Thyroid gland (tissue), 4 donors: ENCODE data around the gene SNX14. TPM values are rescaled to one million over a fixed set of nuclear protein-coding genes. Genes with fewer than 3 reads are reported as not detected.

Experiments
- DNase-seq, 2 donors: peaks; one replicate each; pipeline ENCODE4 v3.0.0-alpha.2; 2019
- H3K27ac ChIP-seq, 3 donors: fragments of 200-600 bp; sonication (generic); 1 replicate in 2 of 3; 2 replicates in 1 of 3; pipeline ENCODE4 v1.5.1; 2016 to 2019; ENCODE audit warnings: mild to moderate bottlenecking in 1 of 3, moderate library complexity in 1 of 3
- H3K27me3 ChIP-seq: fragments of 200-600 bp; sonication (generic); one replicate; pipeline ENCODE4 v1.5.1; 2019
- H3K36me3 ChIP-seq, 2 donors: fragments of 200-600 bp; sonication (generic); one replicate each; pipeline ENCODE4 v1.5.1; 2016 to 2019
- H3K4me1 ChIP-seq, 2 donors: fragments of 200-600 bp; sonication (generic); one replicate each; pipeline ENCODE4 v1.5.1; 2017 to 2019
- H3K4me3 ChIP-seq, 3 donors: fragments of 200-600 bp; sonication (generic); replicated peaks in 1 of 3; 1 replicate in 2 of 3; 2 replicates in 1 of 3; pipeline ENCODE4 v1.5.1; 2016; ENCODE audit warnings: mild to moderate bottlenecking in 1 of 3
- H3K9me3 ChIP-seq: fragments of 200-600 bp; sonication (generic); one replicate; pipeline ENCODE4 v1.5.1; 2017
- POLR2A ChIP-seq, 2 donors: fragments of 450-650 bp; IDR thresholded peaks; one replicate each; pipeline ENCODE4 v1.6.1; 2017; ENCODE audit warnings: antibody characterized with exemption in 2 of 2, mild to moderate bottlenecking in 2 of 2, moderate library complexity in 1 of 2
- WGBS, 2 donors: methylation state at CpG; one replicate each; pipeline ENCODE4 v1.1.5; 2017; 5-methylcytosine and 5-hydroxymethylcytosine counted together
- intact Hi-C: fragments of 100-400 bp; cut with DNase I; formaldehyde crosslinking; loops from one replicate; pipeline ENCODE4 v1.15.1; 2023
- total RNA-seq, 4 donors: library from RNA; depleted of rRNA; stranded (reverse); fragments of >200 nt; gene quantifications; one replicate each; pipeline ENCODE4 v1.2.3, GENCODE V29; 2016
- TF ChIP-seq, protein P1 (sequence below), 6 experiments: fragments of 200-600 bp in 3 of 6; fragments of 450-650 bp in 3 of 6; sonication (generic) in 3 of 6; IDR thresholded peaks; one replicate each; pipeline ENCODE4 v1.5.1; 2016 to 2019; ENCODE audit warnings: antibody characterized with exemption in 6 of 6, mild to moderate bottlenecking in 2 of 6, inconsistent platforms in 1 of 6, moderate library complexity in 1 of 6

Gene SNX14
- total RNA-seq, 4 donors from 2014 or later: 94.9 to 160 (median 124) TPM

- intact Hi-C loops: no loop called here
- no peak for DNase-seq
- Histone ChIP-seq H3K27me3 (no peaks in the 10 kb centered on the region), H3K4me3 (no peak overlapping the region), H3K36me3 (no peaks in the 10 kb centered on the region), H3K27ac (no peak overlapping the region), H3K9me3 (no peaks in the 10 kb centered on the region), H3K4me1 (peaks cover 0 to 22% of the 10 kb centered on the region in 2 donors)
- TF ChIP-seq, protein P1, sequence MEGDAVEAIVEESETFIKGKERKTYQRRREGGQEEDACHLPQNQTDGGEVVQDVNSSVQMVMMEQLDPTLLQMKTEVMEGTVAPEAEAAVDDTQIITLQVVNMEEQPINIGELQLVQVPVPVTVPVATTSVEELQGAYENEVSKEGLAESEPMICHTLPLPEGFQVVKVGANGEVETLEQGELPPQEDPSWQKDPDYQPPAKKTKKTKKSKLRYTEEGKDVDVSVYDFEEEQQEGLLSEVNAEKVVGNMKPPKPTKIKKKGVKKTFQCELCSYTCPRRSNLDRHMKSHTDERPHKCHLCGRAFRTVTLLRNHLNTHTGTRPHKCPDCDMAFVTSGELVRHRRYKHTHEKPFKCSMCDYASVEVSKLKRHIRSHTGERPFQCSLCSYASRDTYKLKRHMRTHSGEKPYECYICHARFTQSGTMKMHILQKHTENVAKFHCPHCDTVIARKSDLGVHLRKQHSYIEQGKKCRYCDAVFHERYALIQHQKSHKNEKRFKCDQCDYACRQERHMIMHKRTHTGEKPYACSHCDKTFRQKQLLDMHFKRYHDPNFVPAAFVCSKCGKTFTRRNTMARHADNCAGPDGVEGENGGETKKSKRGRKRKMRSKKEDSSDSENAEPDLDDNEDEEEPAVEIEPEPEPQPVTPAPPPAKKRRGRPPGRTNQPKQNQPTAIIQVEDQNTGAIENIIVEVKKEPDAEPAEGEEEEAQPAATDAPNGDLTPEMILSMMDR (IDR thresholded peaks at IDR 0.05): no peak
- no peak for TF ChIP-seq POLR2A (IDR thresholded peaks at IDR 0.05)
These were observed 12.1 kb downstream of the SNX14 start for GRCh38 chr6:85581572-85581971.

DNA sequence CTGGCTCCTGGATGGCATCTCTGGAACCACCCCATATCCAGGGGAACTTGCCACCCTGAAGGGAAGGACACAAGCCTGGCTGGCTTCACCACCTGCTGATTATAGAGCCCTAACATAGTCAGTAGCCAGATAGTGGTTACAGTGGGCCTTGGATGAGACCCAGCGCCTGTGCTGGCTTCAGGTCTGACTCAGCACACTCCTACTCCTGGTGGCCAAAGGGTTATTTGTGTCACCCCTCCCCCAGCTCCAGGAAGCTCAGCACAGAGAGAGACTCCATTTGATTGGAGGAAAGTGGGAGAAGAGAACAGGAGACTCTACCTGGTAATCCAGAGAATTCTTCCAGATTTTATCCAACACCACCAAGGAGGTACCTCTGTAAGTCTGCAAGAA lies 12.8 kb downstream of the SNX14 start:
- no peak for DNase-seq
- no peaks in the 10 kb centered on the region for H3K36me3 ChIP-seq
- WGBS, 2 donors: 100% methylated on average over 1 of the region's 1 CpG
- intact Hi-C loops: no loop called here
- no peak for TF ChIP-seq POLR2A (IDR thresholded peaks at IDR 0.05)
- TF ChIP-seq, protein P1 (IDR thresholded peaks at IDR 0.05): no peak
- H3K9me3 ChIP-seq: no peaks in the 10 kb centered on the region
- no peak overlapping the region for H3K4me3 ChIP-seq
- H3K27ac ChIP-seq: no peak overlapping the region
- peaks cover 0 to 27% of the 10 kb centered on the region in 2 donors for H3K4me1 ChIP-seq
- no peaks in the 10 kb centered on the region for H3K27me3 ChIP-seq

- Histone ChIP-seq H3K27me3 (no peaks in the 10 kb centered on the region), H3K4me1 (peaks cover 0 to 27% of the 10 kb centered on the region in 2 donors), H3K36me3 (no peaks in the 10 kb centered on the region), H3K27ac (no peak overlapping the region), H3K4me3 (no peak overlapping the region), H3K9me3 (no peaks in the 10 kb centered on the region)
- WGBS, 2 donors: 88 to 90% methylated on average over 5 of the region's 5 CpGs
- intact Hi-C loops: no loop called here
- TF ChIP-seq POLR2A (IDR thresholded peaks at IDR 0.05): no peak
- TF ChIP-seq, protein P1 (IDR thresholded peaks at IDR 0.05): no peak
- no peak for DNase-seq
These were observed 13.4 kb downstream of the SNX14 start for GRCh38 chr6:85580118-85580877.

- H3K27ac ChIP-seq: no peak overlapping the region
- no peaks in the 10 kb centered on the region for H3K36me3 ChIP-seq
- H3K27me3 ChIP-seq: no peaks in the 10 kb centered on the region
- TF ChIP-seq, protein P1 (IDR thresholded peaks at IDR 0.05): no peak
- TF ChIP-seq POLR2A (IDR thresholded peaks at IDR 0.05): no peak
- H3K4me3 ChIP-seq: no peak overlapping the region
- 43 to 64% methylated on average over 4 of the region's 4 CpGs for WGBS, 2 donors
- no peaks in the 10 kb centered on the region for H3K9me3 ChIP-seq
- DNase-seq: peak; percentile 16 to 32
- peaks cover 0 to 27% of the 10 kb centered on the region in 2 donors for H3K4me1 ChIP-seq
- intact Hi-C loops: no loop called here
These were observed 14.1 kb downstream of the SNX14 start for GRCh38 chr6:85579581-85579980.

- Histone ChIP-seq H3K4me3 (no peak overlapping the region), H3K4me1 (peaks cover 0 to 27% of the 10 kb centered on the region in 2 donors), H3K9me3 (no peaks in the 10 kb centered on the region), H3K27ac (no peak overlapping the region), H3K36me3 (no peaks in the 10 kb centered on the region), H3K27me3 (no peaks in the 10 kb centered on the region)
- TF ChIP-seq POLR2A (IDR thresholded peaks at IDR 0.05): no peak
- TF ChIP-seq, protein P1 (IDR thresholded peaks at IDR 0.05): no peak
- intact Hi-C loops: no loop called here
- 76 to 84% methylated on average over 2 of the region's 2 CpGs for WGBS, 2 donors
- DNase-seq: no peak
These were observed 17.2 kb downstream of the SNX14 start for GRCh38 chr6:85576476-85576875.
